Measurements from ENCODE around the gene ZP1.

Gene ZP1

GRCh38 chr11:60852982-60853950, 14.1 kb upstream of the ZP1 start:
- no peak for DNase-seq (ENCODE audit: low spot score)
- no peak for TF ChIP-seq CTCF (IDR thresholded peaks at IDR 0.05; ENCODE audit: extremely low read depth, missing control alignments)

DNA sequence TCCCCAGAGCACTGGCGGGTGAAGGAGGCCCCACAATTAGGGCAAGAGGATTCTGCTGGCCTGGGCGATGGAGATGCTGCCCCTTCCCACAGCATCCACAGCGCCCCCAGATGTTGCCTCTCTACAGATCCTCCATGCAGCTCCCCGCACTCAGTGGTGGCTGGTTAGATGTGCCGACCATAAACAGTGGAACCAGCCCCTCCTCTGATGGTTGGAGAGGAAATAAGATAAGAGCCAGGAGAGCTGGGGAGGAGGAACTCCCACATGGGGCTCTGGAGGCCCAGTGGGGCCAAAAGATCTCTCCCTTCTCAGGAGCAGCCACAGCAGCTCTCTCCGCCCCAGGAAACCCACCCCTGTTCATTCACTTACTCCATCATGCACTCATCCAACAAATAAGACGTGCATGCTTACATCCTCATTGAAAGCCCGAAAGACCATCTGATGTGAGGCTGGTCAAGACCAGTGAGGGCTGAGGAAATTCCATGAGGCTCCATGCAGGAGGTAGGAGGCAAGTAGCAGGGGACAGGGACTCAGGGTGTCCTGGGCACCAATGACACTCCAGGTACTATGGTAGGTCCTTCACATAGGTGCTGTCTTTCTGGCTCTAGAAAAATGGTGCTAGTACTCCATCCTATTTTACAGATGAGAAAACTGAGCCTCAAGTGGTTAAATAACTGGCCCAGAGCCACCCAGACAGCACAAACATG, 13.0 kb upstream of the ZP1 start:
- DNase-seq (ENCODE audit: low spot score), result no peak
- TF ChIP-seq CTCF (IDR thresholded peaks at IDR 0.05; ENCODE audit: extremely low read depth, missing control alignments), result no peak

DNA sequence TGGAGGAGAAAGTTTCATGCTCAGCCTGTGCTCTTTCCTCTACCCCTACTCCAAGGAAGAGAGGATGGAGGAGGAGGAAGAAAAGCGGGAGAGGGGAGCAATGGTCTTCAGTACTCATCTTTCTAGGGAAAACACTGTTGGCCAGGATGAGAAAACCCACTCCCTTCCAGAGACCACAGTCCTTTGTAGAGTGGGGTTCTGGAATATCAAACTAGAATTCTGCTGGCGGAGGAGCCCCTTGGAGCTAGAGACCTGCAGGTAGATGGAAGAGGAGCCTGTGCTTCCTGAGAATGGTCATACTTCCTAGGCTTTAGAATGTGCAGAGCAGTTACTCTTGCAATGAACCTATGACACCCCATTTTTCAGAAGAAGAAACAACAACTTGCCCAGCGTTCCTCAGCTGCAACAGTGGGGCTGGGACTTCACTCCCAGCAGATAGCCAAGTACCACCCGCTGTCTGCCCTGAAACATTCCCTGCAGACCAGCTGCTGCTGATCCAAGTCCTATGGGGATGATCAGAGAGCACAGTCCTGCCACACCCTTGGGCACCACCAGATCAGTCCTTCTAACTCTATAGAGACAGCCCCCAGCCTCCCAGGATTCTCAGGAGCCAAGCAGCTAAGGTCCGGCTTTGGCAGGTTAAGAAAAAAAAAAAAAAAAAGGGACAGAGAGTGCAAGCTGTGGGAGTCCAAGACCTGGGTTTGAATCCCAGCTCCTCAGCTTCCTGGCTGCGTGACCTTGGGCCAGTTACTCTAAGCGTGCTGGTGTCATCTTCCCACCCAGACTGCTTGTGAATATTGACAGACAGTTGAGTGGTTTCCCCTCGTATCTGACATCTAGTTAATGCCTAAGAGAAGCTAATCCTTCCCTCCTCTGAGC, 12.3 kb upstream of the ZP1 start:
- no peak for TF ChIP-seq CTCF (IDR thresholded peaks at IDR 0.05; ENCODE audit: extremely low read depth, missing control alignments)

GRCh38 chr11:60855726-60856633, 11.4 kb upstream of the ZP1 start, which contains the start of gene PTGDR2:
Gene PTGDR2 (minus strand): TSS chr11:60855950. CDS start chr11:60853722, 2,228 bp downstream.
- DNase-seq (ENCODE audit: low spot score), result no peak
- TF ChIP-seq CTCF (IDR thresholded peaks at IDR 0.05; ENCODE audit: extremely low read depth, missing control alignments), result no peak

More for the DNA sequence above, 12.3 kb upstream of the ZP1 start:
- DNase-seq (ENCODE audit: low spot score), result no peak

DNA sequence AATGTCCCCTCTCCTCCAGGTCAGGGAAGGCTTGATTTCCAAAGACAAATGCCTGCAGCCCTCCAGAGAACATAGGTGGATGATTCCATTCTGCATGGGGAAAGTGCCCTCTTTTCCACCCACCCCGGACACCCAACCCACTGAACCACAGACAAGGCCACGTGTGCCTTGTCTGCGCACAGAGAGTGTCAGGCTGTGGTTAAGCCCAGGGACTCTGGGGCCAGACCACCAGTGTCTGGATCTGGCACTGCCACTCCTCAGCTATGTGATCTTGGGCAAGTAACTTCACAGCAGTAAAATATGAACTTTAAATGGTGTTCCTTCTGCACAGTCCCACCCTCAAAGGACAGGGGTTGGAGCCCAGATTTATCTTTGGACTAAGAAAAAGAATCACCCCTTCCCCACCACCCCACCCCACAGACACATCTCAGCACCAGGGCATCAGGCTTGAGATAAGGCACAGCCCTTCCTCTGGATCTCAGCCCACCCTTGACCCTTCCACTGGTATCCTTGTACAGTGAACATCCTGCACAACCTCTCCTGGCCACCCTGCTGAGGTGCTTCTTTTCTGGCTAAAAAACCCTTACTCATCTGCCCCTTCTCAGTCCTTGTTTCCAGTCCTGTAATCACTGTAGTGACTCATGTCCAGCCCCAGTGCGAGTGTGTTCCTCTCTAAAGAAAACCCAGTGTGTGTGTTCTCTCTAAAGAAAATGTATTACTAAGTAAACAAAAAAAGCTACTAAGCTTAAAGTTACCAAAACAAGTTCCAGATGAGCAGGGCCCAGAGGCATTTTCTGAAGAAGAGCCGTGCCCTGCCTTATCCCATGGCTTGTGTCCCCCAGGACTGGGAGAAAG, 9.7 kb upstream of the ZP1 start:
- TF ChIP-seq CTCF (IDR thresholded peaks at IDR 0.05; ENCODE audit: extremely low read depth, missing control alignments), result no peak
- DNase-seq (ENCODE audit: low spot score), result no peak

DNA sequence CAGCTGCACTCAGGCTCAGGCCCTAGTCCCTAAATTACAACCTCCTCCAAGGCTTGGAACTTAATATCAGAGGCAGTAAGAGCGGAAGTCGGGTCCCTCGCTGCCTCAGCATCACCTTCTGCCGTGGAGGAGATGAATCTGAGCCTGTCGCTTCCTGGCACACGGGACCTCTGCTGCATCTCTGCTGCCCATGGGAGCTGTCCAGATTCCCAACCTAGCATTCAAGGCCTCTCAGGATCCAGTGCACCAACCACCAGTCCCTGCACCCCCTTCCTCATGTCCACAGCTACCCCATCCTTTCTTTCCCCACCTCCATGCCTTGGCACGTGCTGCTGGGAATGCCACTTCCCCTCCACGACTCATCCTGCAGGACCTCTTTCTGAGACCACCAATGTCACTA, 9.1 kb upstream of the ZP1 start:
- TF ChIP-seq CTCF (IDR thresholded peaks at IDR 0.05; ENCODE audit: extremely low read depth, missing control alignments), result no peak
- DNase-seq (ENCODE audit: low spot score), result no peak

Measured in GM20000 (cell line).